Chondrocyte (in vitro differentiated cells): ENCODE data around the gene VASH2. TPM values are rescaled to one million over a fixed set of nuclear protein-coding genes. Genes with fewer than 3 reads are reported as not detected.
A peak's percentile ranks its signal among the peaks of the same experiment; 100 is the strongest.

Experiments
- DNase-seq: peaks from one replicate; pipeline ENCODE4 v3.0.0; 2021; ENCODE audit warnings: mixed read lengths, low spot score
- H3K27ac Mint-ChIP-seq: one replicate; pipeline ENCODE4 v1.8.0; 2021; ENCODE audit warnings: mild to moderate bottlenecking, moderate library complexity, mixed read lengths; ENCODE audit not compliant: unreplicated experiment
- H3K27me3 Mint-ChIP-seq: 2 replicates; pipeline ENCODE4 v1.8.0; 2021; ENCODE audit warnings: low read depth, mixed read lengths
- H3K36me3 Mint-ChIP-seq: 2 replicates; pipeline ENCODE4 v1.8.0; 2021; ENCODE audit warnings: low read depth, mixed read lengths
- H3K4me1 Mint-ChIP-seq: 2 replicates; pipeline ENCODE4 v1.8.0; 2021; ENCODE audit warnings: low read depth, mild to moderate bottlenecking, mixed read lengths
- H3K4me3 Mint-ChIP-seq: one replicate; pipeline ENCODE4 v1.8.0; 2021; ENCODE audit warnings: mild to moderate bottlenecking, moderate library complexity, mixed read lengths; ENCODE audit not compliant: unreplicated experiment
- H3K9me3 Mint-ChIP-seq: 2 replicates; pipeline ENCODE4 v1.8.0; 2021; ENCODE audit warnings: low read depth, mixed read lengths
- CTCF ChIP-seq: fragments of 200-600 bp; sonication (generic); IDR thresholded peaks from 2 replicates; pipeline ENCODE4 v1.5.0; 2021; ENCODE audit warnings: antibody characterized with exemption, mild to moderate bottlenecking, moderate library complexity
- total RNA-seq: library from RNA; stranded (reverse); gene quantifications from 3 replicates; pipeline ENCODE4 v1.2.1, GENCODE V29; 2021

VASH2 gene
- total RNA-seq, 1 donor from 2014 or later = 2.3 TPM

- TF ChIP-seq CTCF = no peak
- Mint-ChIP-seq H3K4me3 (no peak overlapping the region), H3K27ac (no peak overlapping the region), H3K36me3 (no peaks in the 10 kb centered on the region), H3K9me3 (no peaks in the 10 kb centered on the region), H3K4me1 (peaks cover 5% of the 10 kb centered on the region), H3K27me3 (no peaks in the 10 kb centered on the region)
- DNase-seq = no peak
These were observed 3.5 kb upstream of the VASH2 start for GRCh38 chr1:212946872-212947271.

GRCh38 chr1:212949771-212950170, 570 bp upstream of the VASH2 start:
- Mint-ChIP-seq H3K4me3 (peak overlapping the region; percentile 89), H3K4me1 (peaks cover 14% of the 10 kb centered on the region), H3K27me3 (no peaks in the 10 kb centered on the region), H3K36me3 (no peaks in the 10 kb centered on the region), H3K9me3 (no peaks in the 10 kb centered on the region), H3K27ac (no peak overlapping the region)
- TF ChIP-seq CTCF = no peak
- DNase-seq = no peak

GRCh38 chr1:212951126-212951946, 995 bp downstream of the VASH2 start:
- no peak for DNase-seq
- TF ChIP-seq CTCF = no peak
- no peaks in the 10 kb centered on the region for H3K27me3 Mint-ChIP-seq
- peaks cover 14% of the 10 kb centered on the region for H3K4me1 Mint-ChIP-seq
- no peaks in the 10 kb centered on the region for H3K36me3 Mint-ChIP-seq
- peak overlapping the region; percentile 89 for H3K4me3 Mint-ChIP-seq
- H3K9me3 Mint-ChIP-seq = no peaks in the 10 kb centered on the region
- no peak overlapping the region for H3K27ac Mint-ChIP-seq

GRCh38 chr1:212951947-212952640, 1.8 kb downstream of the VASH2 start:
- no peak for TF ChIP-seq CTCF
- no peak for DNase-seq
- Mint-ChIP-seq H3K36me3 (no peaks in the 10 kb centered on the region), H3K27ac (no peak overlapping the region), H3K27me3 (no peaks in the 10 kb centered on the region), H3K9me3 (no peaks in the 10 kb centered on the region), H3K4me3 (peak overlapping the region; percentile 36), H3K4me1 (peaks cover 14% of the 10 kb centered on the region)

GRCh38 chr1:212952641-212952976, 2.3 kb downstream of the VASH2 start:
- no peak overlapping the region for H3K4me3 Mint-ChIP-seq
- TF ChIP-seq CTCF = no peak
- no peaks in the 10 kb centered on the region for H3K27me3 Mint-ChIP-seq
- H3K27ac Mint-ChIP-seq = no peak overlapping the region
- peaks cover 14% of the 10 kb centered on the region for H3K4me1 Mint-ChIP-seq
- H3K36me3 Mint-ChIP-seq = no peaks in the 10 kb centered on the region
- DNase-seq = no peak
- no peaks in the 10 kb centered on the region for H3K9me3 Mint-ChIP-seq
